ENCODE measurements around the gene FAM234A.

Gene FAM234A

DNA sequence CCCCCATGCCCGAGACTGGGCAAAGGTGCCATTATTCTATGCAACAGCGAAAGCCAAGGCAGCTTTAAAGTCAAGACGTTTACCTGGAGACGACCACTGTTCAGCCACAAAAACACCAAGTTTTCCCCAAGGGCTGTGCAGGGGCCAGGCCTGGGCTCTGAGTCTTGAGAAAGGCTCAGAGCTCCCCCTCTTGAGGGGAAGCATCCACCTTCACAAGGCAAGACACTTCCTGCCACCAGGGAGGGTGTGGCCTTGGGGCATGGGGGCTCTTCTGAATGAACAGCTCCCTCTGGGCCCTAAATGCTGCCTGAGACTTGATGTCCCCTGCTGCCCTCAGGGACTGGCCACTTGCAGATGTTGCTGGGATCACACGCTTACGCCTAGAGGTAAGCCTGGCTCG is 74.9 kb downstream of the FAM234A start:
- no peak overlapping the region for H3K4me3 ChIP-seq (ENCODE audit: low read depth, low read length)
- no peak for TF ChIP-seq CTCF (IDR thresholded peaks at IDR 0.05; ENCODE audit: low read depth, low read length, missing control alignments)
- DNase-seq (ENCODE audit: low read depth): no peak

DNA sequence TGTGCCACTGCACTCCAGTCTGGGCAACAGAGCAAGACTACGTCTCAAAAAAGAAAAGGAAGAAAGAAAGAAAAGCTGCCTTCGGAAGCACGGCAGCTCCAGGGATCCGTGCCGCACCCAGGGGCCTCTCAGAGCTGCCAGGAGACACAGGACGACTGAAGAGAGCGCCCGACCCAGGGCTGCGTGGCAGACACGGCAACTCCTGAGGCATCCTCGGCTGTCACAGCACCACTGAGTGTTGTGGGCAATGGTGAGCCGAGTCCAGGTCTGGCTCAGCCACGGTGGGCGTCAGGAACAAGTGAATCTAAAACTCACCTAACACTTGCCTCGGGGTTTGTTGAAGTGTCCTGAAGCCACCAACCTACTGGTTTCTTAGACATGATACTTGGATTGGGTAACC is 77.1 kb downstream of the FAM234A start:
- no peak for TF ChIP-seq CTCF (IDR thresholded peaks at IDR 0.05; ENCODE audit: low read depth, low read length, missing control alignments)
- no peak for DNase-seq (ENCODE audit: low read depth)
- no peak overlapping the region for H3K4me3 ChIP-seq (ENCODE audit: low read depth, low read length)

DNA sequence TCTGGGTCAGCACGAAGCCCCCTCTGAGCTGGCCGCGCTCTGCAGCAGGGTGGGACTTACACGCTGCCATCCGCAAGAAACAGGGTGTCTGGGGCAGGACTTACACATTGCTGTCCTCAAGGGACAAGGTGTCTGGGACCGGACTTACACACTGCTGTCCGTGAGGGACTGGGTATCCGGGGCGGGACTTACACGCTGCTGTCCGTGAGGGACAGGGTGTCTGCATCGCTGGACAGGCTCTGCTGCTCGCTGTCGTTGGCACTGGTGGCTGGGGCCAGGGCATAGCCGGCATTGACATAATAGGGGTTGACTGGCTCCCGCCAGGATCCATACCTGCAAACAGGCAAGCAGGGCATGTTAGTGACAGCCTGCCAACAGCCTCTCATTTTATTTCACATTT is 79.7 kb downstream of the FAM234A start:
- TF ChIP-seq CTCF (IDR thresholded peaks at IDR 0.05; ENCODE audit: low read depth, low read length, missing control alignments): no peak
- H3K4me3 ChIP-seq (ENCODE audit: low read depth, low read length): no peak overlapping the region
- DNase-seq (ENCODE audit: low read depth): no peak

GRCh38 chr16:314795-315299 is 80.2 kb downstream of the FAM234A start:
- no peak for DNase-seq (ENCODE audit: low read depth)
- H3K4me3 ChIP-seq (ENCODE audit: low read depth, low read length): no peak overlapping the region
- TF ChIP-seq CTCF (IDR thresholded peaks at IDR 0.05; ENCODE audit: low read depth, low read length, missing control alignments): no peak
